ENCODE data around the gene LANCL2. TPM values are rescaled to one million over a fixed set of nuclear protein-coding genes. Genes with fewer than 3 reads are reported as not detected.

LANCL2 gene
- total RNA-seq, 6 experiments from 2014 or later, result 17.3 to 26.3 (median 21.4) TPM

- no peaks in the 10 kb centered on the region for H3K36me3 Mint-ChIP-seq (ENCODE audit: low read depth)
- no peak for DNase-seq
- no peak for TF ChIP-seq CTCF (IDR thresholded peaks at IDR 0.05)
- H3K27ac Mint-ChIP-seq, result no peak overlapping the region
- peaks cover 40% of the 10 kb centered on the region for H3K4me1 Mint-ChIP-seq (ENCODE audit: low read depth)
- no peaks in the 10 kb centered on the region for H3K9me3 Mint-ChIP-seq
- no peaks in the 10 kb centered on the region; the same call in 1 of the 2 replicates for H3K27me3 Mint-ChIP-seq (ENCODE audit: insufficient read depth)
- no peak overlapping the region for H3K4me3 Mint-ChIP-seq
These were observed 79.6 kb downstream of the LANCL2 start for GRCh38 chr7:55444786-55445185.

- peaks cover 14% of the 10 kb centered on the region for H3K4me1 Mint-ChIP-seq (ENCODE audit: low read depth)
- no peak overlapping the region for H3K4me3 Mint-ChIP-seq
- H3K27me3 Mint-ChIP-seq (ENCODE audit: insufficient read depth), result no peaks in the 10 kb centered on the region; the same call in 1 of the 2 replicates
- TF ChIP-seq CTCF (IDR thresholded peaks at IDR 0.05), result no peak
- no peaks in the 10 kb centered on the region for H3K36me3 Mint-ChIP-seq (ENCODE audit: low read depth)
- no peaks in the 10 kb centered on the region for H3K9me3 Mint-ChIP-seq
- DNase-seq, result no peak
- H3K27ac Mint-ChIP-seq, result no peak overlapping the region
These were observed 83.4 kb downstream of the LANCL2 start for GRCh38 chr7:55448526-55448925.

GRCh38 chr7:55449205-55449991, 84.3 kb downstream of the LANCL2 start:
- Mint-ChIP-seq H3K4me3 (no peak overlapping the region), H3K27ac (no peak overlapping the region), H3K9me3 (no peaks in the 10 kb centered on the region), H3K4me1 (ENCODE audit: low read depth) (peaks cover 14% of the 10 kb centered on the region), H3K36me3 (ENCODE audit: low read depth) (no peaks in the 10 kb centered on the region), H3K27me3 (ENCODE audit: insufficient read depth) (no peaks in the 10 kb centered on the region; the same call in 1 of the 2 replicates)
- no peak for DNase-seq
- no peak for TF ChIP-seq CTCF (IDR thresholded peaks at IDR 0.05)

- H3K9me3 Mint-ChIP-seq, result no peaks in the 10 kb centered on the region
- TF ChIP-seq CTCF (IDR thresholded peaks at IDR 0.05), result no peak
- no peak for DNase-seq
These were observed 84.9 kb downstream of the LANCL2 start for GRCh38 chr7:55449992-55450535.

DNA sequence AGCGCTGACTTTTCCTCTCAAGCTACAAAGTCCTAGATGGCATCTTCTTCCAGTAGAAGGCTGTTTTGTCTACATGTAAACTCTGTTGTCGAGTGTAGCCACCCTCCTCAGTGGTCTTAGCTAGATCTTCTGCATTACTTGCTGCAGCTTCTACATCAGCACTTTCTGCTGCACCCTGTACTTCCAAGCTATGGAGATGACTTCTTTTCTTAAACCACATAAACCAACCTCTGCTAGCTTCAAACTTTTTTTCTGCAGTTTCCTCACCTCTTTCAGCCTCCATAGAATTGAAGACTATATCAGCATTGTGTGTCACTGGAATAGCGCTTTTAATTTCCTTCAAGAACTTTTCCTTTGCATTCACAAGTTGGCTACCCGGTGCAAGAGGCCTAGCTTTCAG, 87.8 kb downstream of the LANCL2 start:
- no peak overlapping the region for H3K4me3 Mint-ChIP-seq
- TF ChIP-seq CTCF (IDR thresholded peaks at IDR 0.05), result no peak
- H3K9me3 Mint-ChIP-seq, result peaks cover 5% of the 10 kb centered on the region
- no peak for DNase-seq
- no peak overlapping the region for H3K27ac Mint-ChIP-seq
- peaks cover 11% of the 10 kb centered on the region; the same call in 1 of the 2 replicates for H3K4me1 Mint-ChIP-seq (ENCODE audit: low read depth)
- no peaks in the 10 kb centered on the region for H3K27me3 Mint-ChIP-seq (ENCODE audit: insufficient read depth)
- H3K36me3 Mint-ChIP-seq (ENCODE audit: low read depth), result peaks cover 27% of the 10 kb centered on the region

More at GRCh38 chr7:55449992-55450535, 84.9 kb downstream of the LANCL2 start:
- peaks cover 4% of the 10 kb centered on the region; the same call in 1 of the 2 replicates for H3K36me3 Mint-ChIP-seq (ENCODE audit: low read depth)
- peaks cover 17% of the 10 kb centered on the region for H3K4me1 Mint-ChIP-seq (ENCODE audit: low read depth)
- H3K27ac Mint-ChIP-seq, result no peak overlapping the region
- no peak overlapping the region for H3K4me3 Mint-ChIP-seq
- no peaks in the 10 kb centered on the region for H3K27me3 Mint-ChIP-seq (ENCODE audit: insufficient read depth)

Measured in HFFc6 (cell line).